Inflammatory macrophage treated with lipopolysaccharide for 4 hours (primary cell): Measurements from ENCODE around the gene PEMT.

Experiments used
- DNase-seq: peaks from one replicate; pipeline ENCODE4 v3.0.0-alpha.2; 2020

PEMT gene

GRCh38 chr17:17549732-17550366, 41.7 kb downstream of the PEMT start:
- DNase-seq = no peak

GRCh38 chr17:17548044-17548443, 43.5 kb downstream of the PEMT start:
- DNase-seq = no peak

- no peak for DNase-seq
Observed at GRCh38 chr17:17547210-17547764, 44.2 kb downstream of the PEMT start.

GRCh38 chr17:17546399-17547185, 44.9 kb downstream of the PEMT start:
- DNase-seq = no peak

GRCh38 chr17:17545984-17546383, 45.5 kb downstream of the PEMT start:
- DNase-seq = no peak

- no peak for DNase-seq
Observed at GRCh38 chr17:17545031-17545820, 46.3 kb downstream of the PEMT start.

- no peak for DNase-seq
Observed at GRCh38 chr17:17542906-17543635, 48.4 kb downstream of the PEMT start.

GRCh38 chr17:17541640-17542001, 49.9 kb downstream of the PEMT start:
- no peak for DNase-seq

- DNase-seq = no peak
Observed at GRCh38 chr17:17540935-17541639, 50.4 kb downstream of the PEMT start.

- no peak for DNase-seq
Observed at GRCh38 chr17:17540278-17540906, 51.1 kb downstream of the PEMT start.

- DNase-seq = no peak
Observed at GRCh38 chr17:17539591-17539990, 51.9 kb downstream of the PEMT start.

- DNase-seq = peak; percentile 15
Observed at GRCh38 chr17:17538417-17539391, 52.8 kb downstream of the PEMT start.

GRCh38 chr17:17537311-17538099, 54.0 kb downstream of the PEMT start:
- DNase-seq = no peak

- no peak for DNase-seq
Observed at GRCh38 chr17:17536702-17537101, 54.8 kb downstream of the PEMT start.

- DNase-seq = no peak
Observed at GRCh38 chr17:17535957-17536356, 55.6 kb downstream of the PEMT start.

- no peak for DNase-seq
Observed at GRCh38 chr17:17533901-17534441, 57.5 kb downstream of the PEMT start.

- no peak for DNase-seq
Observed at GRCh38 chr17:17532991-17533390, 58.5 kb downstream of the PEMT start.

- DNase-seq = no peak
Observed at GRCh38 chr17:17531156-17531555, 60.4 kb downstream of the PEMT start.
